NT2/D1 (cell line): Measurements from ENCODE around the gene CNOT4.

ENCODE experiments used
- SUZ12 ChIP-seq: IDR thresholded peaks from 2 replicates; pipeline ENCODE4 v1.6.1; 2011; ENCODE audit not compliant: insufficient read length, insufficient read depth; ENCODE audit errors: extremely low read depth
- YY1 ChIP-seq: IDR thresholded peaks from 2 replicates; pipeline ENCODE4 v1.6.1; 2011; ENCODE audit not compliant: insufficient read length, insufficient read depth

DNA sequence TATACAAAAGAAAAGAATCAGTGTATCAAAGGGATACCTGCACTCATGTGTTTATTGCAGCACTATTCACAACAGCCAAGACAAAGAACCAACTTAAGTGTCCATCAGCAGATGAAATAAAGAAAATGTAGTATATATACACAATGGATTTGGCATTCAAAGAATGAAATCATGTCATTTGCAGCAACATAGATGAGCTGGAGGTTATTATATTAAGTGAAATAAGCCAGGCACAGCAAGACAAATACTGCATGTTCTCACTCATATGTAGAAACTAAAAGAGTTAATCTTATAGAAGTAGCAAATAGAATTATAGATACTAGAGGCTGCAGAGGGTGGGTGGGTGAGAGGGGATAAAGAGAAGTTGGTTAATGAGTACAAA lies 28.3 kb downstream of the CNOT4 start:
- TF ChIP-seq YY1 (no peak), SUZ12 (no peak)
